GM21786 (cell line): ENCODE data around the gene S100A2.
"Not testable (repeated sequence)": the region's sequence is repeated elsewhere in the genome, so short reads cannot be mapped to it uniquely, and the experiment has no call there.

Experiments used
- ATAC-seq: cut with Tn5 transposase; IDR thresholded peaks from one replicate; pipeline ENCODE4 v1.9.1; 2021; ENCODE audit not compliant: unreplicated experiment

S100A2 gene

GRCh38 chr1:153566414-153567371 lies 1.0 kb upstream of the S100A2 start:
- ATAC-seq: peak; percentile 43

- no peak for ATAC-seq
Observed at GRCh38 chr1:153563991-153564390, 1.7 kb downstream of the S100A2 start.

GRCh38 chr1:153563483-153563901 lies 2.2 kb downstream of the S100A2 start:
- no peak for ATAC-seq

GRCh38 chr1:153562021-153562420 lies 3.6 kb downstream of the S100A2 start:
- ATAC-seq: not testable (repeated sequence)

GRCh38 chr1:153561466-153561985 lies 4.1 kb downstream of the S100A2 start:
- no peak for ATAC-seq

- no peak for ATAC-seq
Observed at GRCh38 chr1:153560771-153561465, 4.7 kb downstream of the S100A2 start.

GRCh38 chr1:153560241-153560640 lies 5.4 kb downstream of the S100A2 start:
- no peak for ATAC-seq

GRCh38 chr1:153557877-153558276 lies 7.8 kb downstream of the S100A2 start:
- no peak for ATAC-seq

- ATAC-seq: no peak
Observed at GRCh38 chr1:153556348-153556747, 9.3 kb downstream of the S100A2 start.

- no peak for ATAC-seq
Observed at GRCh38 chr1:153553830-153554541, 11.7 kb downstream of the S100A2 start.

GRCh38 chr1:153553096-153553495 lies 12.5 kb downstream of the S100A2 start:
- no peak for ATAC-seq

- no peak for ATAC-seq
Observed at GRCh38 chr1:153552335-153552734, 13.3 kb downstream of the S100A2 start.

GRCh38 chr1:153550827-153551500 lies 14.7 kb downstream of the S100A2 start:
- ATAC-seq: no peak

GRCh38 chr1:153550398-153550758 lies 15.3 kb downstream of the S100A2 start:
- no peak for ATAC-seq

- ATAC-seq: no peak
Observed at GRCh38 chr1:153549741-153550397, 15.8 kb downstream of the S100A2 start.

- ATAC-seq: no peak
Observed at GRCh38 chr1:153548722-153549688, 16.6 kb downstream of the S100A2 start, which contains the start of gene S100A3. Gene S100A3, minus strand, starts transcription at chr1:153549258. Its CDS starts 773 bp downstream, at chr1:153548485.

GRCh38 chr1:153547560-153548551 lies 17.8 kb downstream of the S100A2 start:
- ATAC-seq: no peak
